ENCODE measurements around the gene LCAT.

GRCh38 chr16:67982011-67982696 lies 38.2 kb upstream of the LCAT start:
- no peak for TF ChIP-seq POLR2AphosphoS5 (IDR thresholded peaks at IDR 0.05; ENCODE audit: borderline replicate concordance, low read depth, low read length)
- no peak for TF ChIP-seq EZH2 (IDR thresholded peaks at IDR 0.05)
